HG03039 (cell line): Measurements from ENCODE around the gene LSM14B.
"Not testable (repeated sequence)": the region's sequence is repeated elsewhere in the genome, so short reads cannot be mapped to it uniquely, and the experiment has no call there.

Experiments
- ATAC-seq: cut with Tn5 transposase; IDR thresholded peaks from one replicate; pipeline ENCODE4 v1.9.1; 2021; ENCODE audit warnings: mild to moderate bottlenecking, moderate library complexity; ENCODE audit not compliant: unreplicated experiment

Gene LSM14B

DNA sequence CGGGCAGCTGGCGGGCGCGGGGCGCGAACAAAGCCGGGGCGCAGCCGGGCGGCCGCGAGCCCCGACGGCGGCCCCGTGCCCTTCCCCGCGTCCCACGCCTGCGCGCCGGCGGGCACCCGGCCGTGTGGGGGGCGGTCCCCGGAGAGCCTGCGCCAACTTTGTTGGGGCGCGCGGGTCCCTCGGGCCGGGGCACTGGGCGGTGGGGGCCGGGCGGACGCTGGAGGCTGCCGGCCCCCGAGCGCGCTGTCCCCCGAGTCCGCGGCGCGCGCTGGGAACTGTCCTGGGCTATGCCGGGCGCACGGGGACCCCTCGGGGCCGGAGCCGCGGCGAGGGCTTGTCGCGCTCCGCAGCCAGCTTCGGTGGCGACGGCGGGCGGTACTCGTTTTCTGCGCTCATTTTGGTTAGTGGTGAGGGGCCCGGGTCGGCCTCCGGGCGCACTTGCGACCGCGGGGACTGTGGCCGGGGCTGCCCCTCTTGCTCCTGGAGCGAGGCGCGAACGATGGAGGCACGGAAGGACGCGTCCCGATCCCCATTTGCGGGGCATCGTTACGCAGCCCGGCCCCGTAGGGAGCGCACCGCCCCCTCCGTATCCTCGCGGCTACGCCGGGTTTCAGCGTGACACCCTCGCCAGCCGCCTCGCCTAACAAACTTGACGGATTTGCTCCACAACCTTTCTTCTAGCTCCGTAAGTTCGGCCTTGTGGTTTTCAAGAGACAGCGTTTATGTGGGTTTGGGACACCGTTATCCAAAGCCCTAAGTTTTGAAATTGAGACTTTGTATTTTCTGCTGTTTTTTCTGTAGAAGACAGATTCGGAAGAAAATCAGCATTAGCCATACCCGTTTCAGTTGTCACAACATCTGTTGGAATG lies 21.9 kb downstream of the LSM14B start:
- ATAC-seq, result peak; percentile 31

DNA sequence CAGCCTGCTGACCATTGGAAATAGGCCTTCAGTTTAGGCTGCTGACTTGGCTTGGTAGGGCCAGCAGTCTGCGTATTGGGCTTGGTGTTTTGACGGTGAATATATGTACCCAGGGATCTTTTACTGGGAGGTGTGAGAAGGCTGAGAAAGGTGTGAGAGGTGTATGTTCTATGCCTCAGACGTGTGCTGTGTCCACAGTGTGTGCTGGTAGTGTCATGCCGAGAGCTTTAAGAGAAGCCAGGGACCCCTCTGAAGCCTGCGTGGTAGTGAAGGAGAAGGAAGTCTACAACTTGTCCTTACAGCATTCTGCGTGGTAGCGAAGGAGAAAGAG lies 23.4 kb downstream of the LSM14B start:
- no peak for ATAC-seq

DNA sequence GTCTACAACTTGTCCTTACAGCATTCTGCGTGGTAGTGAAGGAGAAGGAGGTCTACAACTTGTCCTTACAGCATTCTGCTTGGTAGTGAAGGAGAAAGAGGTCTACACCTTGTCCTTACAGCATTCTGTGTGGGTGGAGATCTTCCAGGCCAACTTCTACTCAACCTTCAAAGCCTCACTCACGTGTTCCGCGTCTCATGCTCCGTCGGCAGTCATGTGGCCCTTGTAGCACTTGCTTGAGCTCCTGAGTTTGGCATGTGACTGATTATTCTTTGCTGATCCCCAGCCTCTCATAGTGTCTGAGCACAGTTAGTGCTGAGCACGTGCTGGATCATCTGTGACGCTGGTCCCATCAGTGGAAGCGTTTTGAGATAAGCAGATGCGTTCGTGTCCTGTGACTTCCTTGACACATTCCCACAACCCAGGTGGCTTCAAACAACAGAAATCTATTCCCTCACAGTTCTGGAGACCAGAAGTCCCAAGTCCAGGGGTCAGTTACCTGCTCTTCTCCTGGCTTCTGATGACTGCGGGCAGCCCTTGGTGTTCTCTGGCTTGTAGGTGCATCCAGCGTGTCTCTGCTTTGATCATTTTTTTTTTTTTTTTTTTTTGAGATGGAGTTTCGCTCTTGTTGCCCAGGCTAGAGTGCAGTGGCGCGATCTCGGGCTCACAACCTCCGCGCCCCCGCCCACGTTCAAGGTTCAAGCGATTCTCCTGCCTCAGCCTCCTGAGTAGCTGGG lies 23.9 kb downstream of the LSM14B start:
- no peak for ATAC-seq

DNA sequence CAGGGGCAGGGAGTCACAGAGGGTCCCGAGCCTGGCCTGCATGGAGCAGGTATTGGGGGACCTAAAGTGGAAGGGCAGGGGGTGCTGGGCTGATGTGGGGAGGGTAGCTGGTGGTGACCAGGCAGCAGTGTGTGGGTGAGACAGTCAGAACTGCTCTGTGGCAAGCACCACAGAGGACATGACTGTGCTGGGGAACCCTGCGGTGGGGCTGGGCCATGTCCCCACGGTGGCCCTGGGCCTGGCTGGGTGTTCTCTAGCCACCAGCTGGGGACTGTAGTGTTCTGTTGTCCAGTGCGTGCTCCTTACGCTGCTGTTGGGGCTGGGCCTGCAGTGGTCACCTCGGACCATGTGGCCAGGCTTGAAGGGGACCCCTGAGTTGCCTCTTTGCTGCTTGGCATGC lies 24.9 kb downstream of the LSM14B start:
- no peak for ATAC-seq

DNA sequence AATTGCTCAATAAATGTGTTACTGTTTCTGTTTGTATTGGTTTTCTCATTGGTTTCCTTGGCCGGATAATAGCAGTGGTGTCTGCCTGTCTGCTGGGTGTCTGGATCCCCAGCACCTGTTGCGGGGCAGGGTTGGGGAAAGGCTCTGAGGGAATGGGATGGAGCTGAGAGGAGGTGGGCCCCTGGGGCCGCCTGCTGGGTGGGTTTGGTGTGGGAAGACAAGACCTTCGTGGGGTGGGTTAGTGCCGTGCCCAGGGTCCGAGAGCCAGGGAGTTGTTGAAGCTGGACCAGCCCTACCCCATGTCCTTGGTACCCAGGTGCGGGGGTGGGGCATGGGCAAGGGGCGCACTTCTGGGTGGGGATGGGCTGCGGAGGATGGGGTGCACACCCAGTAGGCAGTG lies 25.3 kb downstream of the LSM14B start:
- ATAC-seq, result no peak

DNA sequence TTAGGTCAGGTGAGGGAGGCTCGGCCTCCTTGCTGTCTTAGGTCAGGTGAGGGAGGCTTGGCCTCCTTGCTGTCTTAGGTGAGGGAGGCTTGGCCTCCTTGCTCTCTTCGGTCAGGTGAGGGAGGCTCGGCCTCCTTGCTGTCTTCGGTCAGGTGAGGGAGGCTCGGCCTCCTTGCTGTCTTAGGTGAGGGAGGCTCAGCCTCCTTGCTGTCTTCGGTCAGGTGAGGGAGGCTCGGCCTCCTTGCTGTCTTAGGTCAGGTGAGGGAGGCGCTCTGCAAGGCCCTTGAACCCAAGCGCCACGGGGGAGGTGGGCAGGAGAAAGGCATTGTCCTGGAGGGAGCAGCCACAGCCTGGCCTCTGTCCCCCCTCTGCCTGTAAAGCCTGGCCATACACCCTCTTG lies 26.1 kb downstream of the LSM14B start:
- ATAC-seq, result not testable (repeated sequence)

DNA sequence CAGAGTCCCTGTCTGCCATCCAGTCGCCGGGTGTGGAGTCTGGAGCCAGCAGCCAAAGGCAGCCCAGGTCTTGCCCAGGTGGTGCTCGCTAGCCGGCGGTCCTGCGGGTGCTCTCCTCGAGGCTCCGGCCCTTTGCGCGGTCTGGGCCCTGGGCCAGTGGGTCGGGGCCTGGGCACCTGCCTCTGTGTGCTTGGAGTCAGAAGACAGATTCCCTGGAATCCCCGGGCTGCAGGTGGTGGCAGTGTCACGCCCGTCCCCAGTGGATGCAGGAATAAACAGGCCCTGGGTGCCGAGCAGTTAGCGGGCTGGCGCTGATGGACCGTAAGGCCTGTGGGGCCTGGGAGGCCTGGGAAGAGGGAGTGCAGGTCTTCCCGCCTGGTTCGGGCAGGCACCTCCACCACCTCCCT lies 26.6 kb downstream of the LSM14B start:
- ATAC-seq, result no peak

DNA sequence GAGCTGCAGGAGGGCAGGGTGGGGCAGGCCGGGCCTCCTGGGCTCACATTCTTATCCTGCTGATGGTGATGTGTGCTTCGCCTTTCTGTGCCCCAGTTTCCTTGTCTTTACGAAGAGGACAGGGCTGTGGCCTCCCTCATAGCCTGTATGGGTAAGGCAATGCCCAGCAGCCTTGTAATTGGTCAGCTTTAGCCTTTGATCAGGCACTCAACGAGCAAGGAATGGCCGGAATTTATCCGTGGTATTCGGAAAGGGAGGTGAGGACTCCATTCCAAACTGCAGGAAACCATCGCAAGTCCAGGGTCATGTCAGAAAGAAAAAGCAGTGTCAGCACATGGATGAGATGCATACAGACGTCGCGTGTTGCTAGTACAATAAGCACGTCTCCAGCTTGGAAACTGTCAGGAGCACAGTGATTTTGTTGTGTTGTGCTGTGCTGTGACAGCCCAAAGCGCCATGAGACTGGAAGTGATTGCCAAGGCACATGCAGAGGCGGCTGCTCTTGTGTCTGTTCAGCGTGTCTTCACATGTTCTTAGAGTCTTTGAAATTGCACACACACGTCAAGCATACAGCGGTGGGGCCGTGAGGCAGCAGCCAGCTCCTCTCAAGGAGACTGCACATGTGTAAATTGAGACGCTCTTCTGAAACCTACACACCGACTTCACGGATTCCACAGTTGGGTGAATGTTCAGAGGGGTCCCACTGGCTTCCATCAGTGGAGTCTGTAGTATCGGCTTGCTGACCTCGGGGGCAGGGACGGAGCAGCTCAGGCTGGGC lies 27.4 kb downstream of the LSM14B start:
- no peak for ATAC-seq

DNA sequence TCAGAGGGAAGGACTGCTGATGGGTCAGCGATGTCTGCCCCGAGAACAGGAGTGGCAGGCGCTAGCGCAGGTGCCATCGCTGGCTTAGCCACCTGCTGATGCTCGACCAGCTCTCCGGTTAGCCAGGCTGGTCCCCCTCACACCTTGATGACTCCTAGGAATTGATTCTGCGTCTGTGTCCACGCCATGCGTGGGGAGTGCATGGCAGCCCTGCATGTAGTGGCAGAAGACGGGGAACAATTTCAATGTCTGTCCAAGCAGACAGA lies 28.0 kb downstream of the LSM14B start:
- ATAC-seq, result no peak

DNA sequence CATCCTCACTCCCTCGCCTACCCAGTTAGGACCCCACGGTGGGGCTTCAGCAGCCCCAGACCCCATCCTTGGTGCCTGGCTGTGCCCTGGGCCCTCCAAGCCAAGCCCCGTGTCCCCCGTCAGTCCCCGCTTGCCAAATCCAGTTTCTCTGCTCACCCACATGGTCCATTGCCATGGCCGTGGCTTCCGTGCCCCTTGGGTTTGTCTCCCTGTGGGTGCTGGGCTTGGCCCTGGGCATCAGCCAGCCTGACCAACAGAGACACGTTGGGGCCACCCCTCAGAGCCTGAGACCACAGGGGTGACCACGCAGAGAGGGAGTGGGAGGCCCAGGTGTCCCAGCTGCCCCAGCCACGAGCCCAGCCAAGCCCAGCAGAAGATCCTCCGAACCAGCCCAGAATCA lies 28.9 kb downstream of the LSM14B start:
- ATAC-seq, result no peak

DNA sequence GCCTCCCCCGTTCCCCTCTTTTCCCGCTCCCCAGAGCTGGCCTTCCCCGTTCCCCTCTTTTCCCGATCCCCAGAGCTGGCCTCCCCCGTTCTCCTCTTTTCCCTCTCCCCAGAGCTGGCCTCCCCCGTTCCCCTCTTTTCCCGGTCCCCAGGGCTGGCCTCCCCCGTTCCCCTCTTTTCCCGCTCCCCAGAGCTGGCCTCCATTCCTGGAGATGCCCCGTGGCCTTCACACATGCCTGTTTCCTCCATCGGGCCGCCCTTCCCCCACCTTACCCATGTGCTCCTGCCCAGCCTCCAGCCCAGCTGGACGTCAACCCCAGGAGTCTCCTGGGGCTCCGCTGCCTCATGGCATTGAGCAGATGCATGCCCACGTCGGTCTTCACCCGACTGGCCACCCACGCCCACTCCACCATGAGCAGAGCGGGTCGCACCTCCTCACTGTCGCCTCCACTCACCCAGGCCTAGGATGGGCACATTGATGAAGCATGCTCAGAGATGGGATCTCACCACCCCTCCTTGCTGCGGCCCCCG lies 29.6 kb downstream of the LSM14B start:
- no peak for ATAC-seq

DNA sequence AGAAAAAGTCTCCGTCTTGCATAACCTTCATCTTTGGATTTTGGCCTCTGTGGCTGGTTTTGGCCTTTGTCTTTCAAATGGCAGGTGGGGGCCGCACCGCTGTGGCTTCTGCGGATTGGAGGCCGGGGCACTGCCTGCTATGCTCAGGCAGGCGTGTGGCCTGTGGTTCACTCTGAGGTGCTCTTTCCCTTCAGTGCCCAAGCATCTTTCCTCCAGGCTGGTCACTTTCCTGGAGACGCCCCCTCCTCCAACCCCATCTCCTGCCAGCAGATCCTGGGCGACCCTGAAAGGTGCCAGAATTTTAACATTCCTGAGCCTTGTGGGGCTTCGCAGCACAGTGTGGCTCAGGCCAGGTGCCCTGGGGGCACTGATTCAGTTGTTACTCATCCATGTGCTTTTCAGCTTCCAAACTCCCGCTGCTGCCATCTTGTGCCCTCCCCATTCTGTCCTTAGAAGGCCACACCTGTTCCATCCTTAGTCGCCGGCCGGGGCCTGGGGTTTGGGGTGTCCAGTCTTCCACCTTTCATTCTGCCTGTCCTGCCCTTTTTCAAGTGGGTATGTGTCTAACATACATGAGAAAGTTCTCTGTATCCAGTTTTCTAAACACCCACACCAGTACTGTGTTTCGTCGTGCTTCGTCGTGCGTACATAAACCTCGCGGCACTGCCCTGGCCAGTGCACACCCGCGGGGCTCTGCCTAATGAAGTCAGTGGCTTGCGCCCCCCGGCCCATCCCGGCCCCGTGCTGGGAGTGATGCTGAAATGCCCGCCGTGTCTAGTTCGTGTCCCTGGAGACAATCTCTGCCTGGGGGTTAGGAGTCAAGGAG lies 33.4 kb downstream of the LSM14B start:
- ATAC-seq, result no peak

DNA sequence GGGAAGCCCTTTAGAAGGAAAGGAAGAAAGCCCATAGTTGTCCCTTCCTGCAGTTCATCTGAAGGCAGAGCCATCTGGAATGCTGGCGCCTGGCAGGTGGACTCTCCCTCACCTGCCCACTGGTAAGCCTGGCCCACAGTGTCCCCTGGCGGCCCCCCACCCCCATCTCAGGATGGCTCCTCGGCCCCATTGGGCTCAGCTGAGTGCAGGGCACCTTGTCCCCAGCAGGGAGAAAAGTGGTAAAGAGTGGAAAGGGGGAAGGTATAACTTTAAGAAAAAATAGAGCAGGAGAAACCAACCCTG lies 33.9 kb downstream of the LSM14B start:
- ATAC-seq, result no peak

DNA sequence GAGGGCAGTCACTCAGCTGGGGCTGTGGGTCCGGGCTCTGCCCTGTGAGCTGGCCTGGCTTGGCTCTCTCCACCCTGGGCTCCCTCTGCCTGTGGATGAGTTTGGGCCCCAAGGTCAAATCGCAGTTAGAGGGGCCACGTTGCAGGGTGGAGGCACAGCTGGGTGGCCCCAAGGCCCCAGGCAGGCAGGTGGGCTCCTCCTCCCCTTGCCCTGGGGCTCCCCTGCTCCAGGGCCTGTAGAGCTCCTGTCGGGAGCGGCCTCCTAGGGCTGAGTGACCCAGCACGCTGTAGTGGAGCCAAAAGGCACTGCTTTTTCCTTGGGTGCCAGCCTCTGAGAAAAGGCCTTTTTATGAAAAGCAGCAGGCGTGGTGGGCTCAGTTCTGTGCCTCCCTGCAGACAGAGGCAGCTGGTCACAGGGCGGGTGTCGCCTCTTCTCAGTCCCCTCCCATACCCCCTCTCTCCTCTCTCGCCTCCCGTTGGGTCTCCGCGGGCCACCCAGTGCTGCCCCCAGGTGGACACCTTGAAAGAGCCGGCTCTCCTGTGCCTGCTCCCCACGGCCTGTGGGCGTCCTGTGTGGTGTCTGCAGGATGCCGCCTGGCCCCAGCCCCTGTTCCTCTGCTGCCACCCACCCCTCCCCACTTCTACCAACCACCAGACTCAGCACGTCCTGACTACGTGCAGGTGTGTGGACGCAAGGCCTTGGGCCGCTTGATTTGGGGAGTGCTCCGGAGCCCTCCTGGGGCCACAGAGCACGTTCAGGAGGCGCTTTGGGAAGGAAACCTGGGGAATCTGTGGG lies 34.5 kb downstream of the LSM14B start:
- ATAC-seq, result no peak

DNA sequence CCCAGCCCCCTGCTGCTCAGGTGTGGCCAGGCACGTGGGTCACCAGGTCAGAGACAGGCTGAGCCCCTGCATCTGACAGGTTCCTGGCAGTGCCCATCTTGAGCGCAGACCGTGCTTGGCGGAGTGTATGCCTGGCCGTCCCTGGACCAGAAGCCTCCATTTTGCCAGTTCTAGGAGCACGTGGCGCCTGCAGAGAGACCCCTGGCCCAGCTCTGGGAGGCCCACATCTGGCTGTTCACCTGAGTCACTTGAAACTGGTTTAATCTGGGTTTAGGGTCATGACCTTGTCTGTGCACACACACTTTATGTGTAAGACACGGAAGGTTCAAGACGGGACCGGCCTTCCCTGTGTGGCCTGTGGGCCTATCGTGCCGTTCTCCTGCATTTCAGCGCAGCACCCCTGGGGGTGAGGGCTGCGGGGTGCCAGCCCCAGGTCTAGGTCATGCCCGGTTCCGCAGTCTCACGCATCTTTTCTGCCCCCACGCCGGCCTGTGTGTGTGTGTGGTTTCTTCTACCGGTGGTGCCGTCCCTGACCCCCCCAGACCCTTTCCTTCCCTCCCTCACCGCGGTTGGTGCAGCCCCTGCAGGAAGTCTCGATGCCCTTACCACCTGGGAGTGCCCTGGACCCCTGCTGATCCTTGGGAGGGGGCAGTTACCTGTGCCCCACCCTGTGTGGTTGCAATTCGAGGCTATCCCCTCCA lies 35.3 kb downstream of the LSM14B start:
- ATAC-seq, result no peak

DNA sequence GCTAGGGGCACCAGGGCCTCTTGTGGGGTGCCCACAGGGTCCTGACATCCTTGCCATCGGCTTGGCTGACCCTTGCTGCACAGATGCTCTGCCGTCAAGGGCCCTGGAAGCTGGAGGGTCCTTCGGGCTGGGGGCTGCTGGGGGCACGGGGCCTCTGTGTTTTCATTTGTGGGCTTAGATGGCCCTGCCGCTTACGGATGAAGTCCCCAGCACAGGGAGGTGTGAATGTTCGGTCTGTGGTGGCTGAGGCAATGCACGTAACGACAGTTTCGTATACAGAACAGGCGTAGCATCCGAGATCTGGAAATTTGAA lies 35.8 kb downstream of the LSM14B start:
- no peak for ATAC-seq

DNA sequence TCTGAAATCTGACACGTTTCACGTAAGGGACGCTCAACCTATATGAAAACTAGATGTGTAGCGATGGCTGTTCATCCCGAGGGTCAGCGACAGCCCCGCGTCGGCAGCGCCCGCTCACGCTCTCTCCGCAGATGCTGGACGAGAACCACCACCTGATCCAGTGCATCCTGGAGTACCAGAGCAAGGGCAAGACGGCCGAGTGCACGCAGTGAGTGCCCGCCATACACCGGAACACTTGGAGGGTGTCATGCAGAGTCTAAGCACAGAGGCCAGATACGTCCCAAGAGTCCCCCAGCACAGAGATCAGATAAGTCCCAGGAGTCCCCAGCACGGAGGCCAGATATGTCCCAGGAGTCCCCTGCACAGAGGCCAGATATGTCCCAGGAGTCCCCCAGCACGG lies 36.3 kb downstream of the LSM14B start:
- no peak for ATAC-seq

DNA sequence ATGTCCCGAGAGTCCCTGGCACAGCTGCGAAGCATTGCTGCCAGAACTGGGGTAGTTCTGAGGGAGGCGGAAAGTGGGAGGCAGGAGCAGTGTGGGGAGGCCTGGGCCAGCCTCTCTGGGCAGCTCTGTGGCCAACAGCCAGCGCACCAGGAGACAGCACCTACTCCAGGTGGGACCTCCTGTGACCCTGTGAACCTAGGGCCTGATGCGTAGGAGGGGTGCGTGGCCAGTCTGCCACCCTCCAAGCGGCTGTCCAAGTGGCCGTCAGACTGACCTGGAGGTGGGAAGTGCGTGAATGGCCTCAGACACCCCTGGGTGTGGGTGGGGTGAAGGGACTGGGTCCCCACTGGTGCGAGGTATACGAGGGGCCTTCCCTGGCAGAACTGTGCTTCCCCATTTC lies 36.8 kb downstream of the LSM14B start:
- ATAC-seq, result no peak

DNA sequence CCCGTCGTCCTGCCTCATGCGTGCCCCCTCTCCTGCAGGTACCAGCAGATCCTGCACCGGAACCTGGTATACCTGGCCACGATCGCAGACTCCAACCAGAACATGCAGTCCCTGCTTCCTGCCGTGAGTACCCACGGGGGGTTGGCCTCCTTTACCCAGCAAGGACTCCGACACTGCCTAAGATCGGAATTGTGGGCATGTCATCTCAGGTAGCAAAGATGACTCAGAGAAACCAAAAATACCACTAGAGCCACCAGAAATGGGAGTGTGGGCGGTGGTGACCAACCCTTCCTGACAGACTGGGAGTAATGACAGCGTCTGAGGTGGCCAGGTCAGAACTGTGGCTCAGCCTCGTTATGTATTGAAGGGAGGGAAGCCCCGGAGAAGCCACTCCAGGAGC lies 37.6 kb downstream of the LSM14B start:
- no peak for ATAC-seq

DNA sequence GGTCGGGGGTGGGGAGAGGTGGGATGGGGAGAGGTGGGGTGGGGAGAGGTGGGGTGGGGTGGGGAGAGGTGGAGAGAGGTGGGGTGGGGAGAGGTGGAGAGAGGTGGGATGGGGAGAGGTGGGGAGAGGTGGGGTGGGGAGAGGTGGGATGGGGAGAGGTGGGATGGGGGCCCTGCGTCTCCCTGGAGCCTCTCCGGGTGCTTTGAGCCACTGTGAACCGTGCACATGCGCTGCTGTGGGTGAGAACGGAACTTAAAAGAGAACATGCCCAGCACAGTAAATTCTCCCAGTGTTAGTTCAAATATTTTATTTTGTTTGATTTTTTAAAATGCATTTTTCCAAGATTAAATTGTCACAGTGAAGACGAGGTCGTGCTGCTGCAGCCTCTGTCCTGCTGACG lies 38.0 kb downstream of the LSM14B start:
- ATAC-seq, result no peak
